GM19238 (cell line): ENCODE data around the gene SOST.

Source experiments
- DNase-seq: peaks from one replicate; pipeline ENCODE4 v3.0.0; 2011; ENCODE audit warnings: low spot score; ENCODE audit not compliant: insufficient read length

SOST gene

DNA sequence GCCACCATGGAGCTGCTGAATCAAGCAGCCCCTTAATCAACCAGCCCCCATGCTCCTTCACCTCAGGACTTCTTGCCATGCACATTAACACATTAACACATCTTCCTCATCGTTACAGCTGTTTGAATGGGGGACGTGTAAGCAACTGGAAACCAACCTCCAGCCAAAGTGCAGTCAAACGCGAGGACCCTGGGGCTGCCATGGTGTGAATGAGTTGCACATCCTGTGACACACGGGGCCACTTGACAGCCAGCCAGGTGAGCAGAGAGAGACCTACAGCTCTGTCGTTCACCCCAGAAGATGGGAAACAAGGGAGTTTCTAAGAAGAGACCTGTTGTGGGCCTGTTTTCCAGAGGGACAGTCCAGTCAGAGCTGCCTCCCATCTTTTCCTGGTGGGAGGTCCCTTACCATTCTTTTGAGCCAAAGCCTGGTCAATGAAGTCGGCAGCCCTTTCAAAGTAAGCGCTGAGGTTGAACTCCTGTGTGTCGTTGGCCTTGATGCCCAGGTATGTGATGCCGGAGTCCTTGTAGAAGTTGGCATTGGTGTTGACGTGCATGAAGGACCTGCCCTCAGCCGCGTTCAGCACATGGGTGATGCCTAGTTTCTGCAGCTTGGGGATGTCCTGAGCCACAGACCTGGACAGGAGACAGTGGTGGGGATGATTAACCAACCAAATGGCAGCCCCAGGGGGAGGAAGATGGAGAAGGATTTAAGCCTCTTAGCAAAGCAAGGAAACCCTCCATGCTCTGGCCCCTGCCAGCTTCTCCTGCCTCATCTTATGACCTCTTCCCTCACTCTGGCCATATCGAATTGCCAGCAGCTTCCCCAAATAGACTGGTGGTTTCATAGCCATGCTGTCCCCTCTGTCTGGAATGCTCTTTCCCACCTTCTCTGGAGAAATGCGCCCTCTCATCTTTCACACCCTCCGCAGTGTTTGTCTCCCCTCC lies 16.0 kb upstream of the SOST start:
- no peak for DNase-seq

GRCh38 chr17:43772877-43773648 lies 14.5 kb upstream of the SOST start:
- no peak for DNase-seq

- DNase-seq, result no peak
Measured at GRCh38 chr17:43771463-43771862, 12.9 kb upstream of the SOST start.

GRCh38 chr17:43770957-43771356 lies 12.4 kb upstream of the SOST start:
- DNase-seq, result no peak

DNA sequence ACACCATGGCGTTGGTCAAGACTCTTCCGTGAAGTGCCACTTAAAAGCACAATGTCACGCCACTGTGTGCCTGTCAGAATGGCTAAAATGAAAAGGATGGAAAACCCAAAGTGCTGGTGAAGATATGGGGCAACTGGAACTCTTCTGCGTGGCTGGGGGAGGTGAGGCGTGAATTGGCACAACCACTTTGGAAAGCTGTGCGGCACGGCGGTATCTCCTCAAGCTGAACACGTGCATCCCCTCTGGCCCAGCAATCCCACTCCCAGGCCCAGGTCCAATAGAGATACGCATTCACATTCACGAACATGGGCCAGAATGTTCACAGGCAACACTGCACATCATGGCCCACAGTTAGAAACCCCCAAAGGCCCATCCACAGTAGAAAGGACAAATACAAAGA lies 11.3 kb upstream of the SOST start:
- no peak for DNase-seq

GRCh38 chr17:43769426-43769825 lies 10.8 kb upstream of the SOST start:
- no peak for DNase-seq

GRCh38 chr17:43768943-43769342 lies 10.4 kb upstream of the SOST start:
- no peak for DNase-seq

DNA sequence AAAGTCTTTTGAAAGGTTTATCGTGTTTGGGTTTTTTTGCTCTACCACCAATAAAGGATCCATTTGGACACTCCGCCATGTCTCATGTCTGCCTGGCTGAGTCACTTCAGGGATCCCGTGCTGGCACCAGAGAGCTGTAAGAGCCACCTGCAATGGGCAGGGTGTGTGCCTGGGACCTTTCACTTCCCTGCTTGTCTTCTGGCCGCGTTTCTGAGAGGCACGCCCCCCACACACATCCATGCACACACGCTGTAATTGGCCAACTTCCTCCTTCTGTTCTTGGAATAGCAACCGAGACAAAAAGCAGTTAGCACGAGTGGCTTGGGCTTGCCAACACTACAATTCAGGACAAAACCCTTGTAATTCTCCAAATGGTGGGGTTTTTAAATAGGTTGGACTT lies 9.8 kb upstream of the SOST start:
- DNase-seq, result no peak

DNA sequence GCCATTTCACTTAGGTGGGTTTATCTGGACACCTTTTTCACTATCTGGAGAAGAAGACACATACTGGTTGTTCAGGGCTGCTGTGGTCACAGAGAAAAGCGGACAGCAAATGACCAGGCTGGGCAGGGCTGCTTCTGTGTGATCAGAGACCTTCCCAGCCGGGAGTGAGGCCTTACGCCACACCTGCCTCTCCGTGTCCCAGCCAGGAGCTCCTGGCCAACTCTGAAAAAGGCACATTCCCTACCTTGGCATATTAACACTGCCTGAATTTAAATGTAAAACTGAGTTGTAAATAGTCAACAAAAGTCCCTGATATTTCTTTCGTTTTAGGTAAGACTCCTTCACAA lies 9.1 kb upstream of the SOST start:
- DNase-seq, result no peak

DNA sequence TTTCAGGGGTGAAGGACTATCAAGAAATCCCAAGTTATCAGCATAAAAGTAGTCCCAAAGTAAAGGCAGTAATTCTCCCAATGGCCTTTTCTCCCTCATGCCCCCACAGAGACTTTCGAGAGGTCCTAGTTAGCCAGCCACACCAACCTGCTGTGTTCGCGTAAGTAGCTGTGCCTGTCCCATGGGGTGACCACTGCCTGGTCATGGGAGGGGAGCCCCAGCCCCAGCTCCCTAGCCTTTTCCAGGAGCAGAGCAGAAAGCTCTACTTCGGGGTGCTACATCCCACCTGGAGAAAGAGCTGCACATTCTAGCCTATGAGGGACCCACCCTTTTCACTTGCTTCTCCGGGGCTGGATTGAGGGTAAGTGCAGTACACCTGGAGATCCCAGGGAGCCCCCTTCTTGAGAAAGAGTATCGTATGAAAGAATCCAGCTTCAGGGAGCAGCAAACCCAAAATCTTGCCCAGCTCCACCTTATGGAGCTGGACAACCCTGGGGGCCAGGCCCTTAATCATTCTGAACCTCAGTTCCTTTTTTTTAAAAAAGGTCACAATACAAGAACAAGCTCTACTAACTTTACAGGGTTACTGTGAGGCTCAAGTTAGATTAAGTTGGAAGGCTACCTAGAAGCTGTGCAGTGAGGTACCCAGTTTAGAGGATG lies 8.6 kb upstream of the SOST start:
- no peak for DNase-seq

GRCh38 chr17:43766413-43767052 lies 7.9 kb upstream of the SOST start:
- no peak for DNase-seq

GRCh38 chr17:43760254-43760852 lies 1.8 kb upstream of the SOST start:
- DNase-seq, result peak; percentile 88

GRCh38 chr17:43759836-43760235 lies 1.2 kb upstream of the SOST start:
- DNase-seq, result no peak

GRCh38 chr17:43758086-43758485 lies 505 bp downstream of the SOST start:
- DNase-seq, result no peak

DNA sequence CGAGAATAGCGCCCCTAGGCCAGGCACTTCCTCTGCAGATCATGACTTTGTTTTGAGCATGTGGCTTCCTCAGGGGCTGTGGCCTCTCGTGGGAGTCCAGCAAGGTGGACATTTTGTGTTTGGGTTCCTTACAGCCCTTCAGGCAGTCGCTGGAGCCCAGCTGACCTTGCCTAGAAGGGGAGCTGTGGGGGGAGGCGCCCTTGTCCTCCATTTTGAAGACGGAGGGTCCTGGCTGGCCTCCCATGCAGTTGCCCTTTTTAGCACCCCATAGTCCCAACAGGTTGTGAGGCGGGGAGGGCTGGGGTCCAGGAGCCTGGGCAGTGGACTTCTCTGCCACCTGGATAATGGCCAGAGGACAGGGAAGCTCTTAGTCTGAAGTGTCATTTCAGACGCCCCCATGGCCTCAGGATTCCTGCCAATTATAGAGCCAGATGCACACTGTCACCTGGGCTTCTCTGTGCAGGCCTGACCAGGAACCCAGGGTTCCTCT lies 1.4 kb downstream of the SOST start:
- DNase-seq, result no peak

- no peak for DNase-seq
Measured at GRCh38 chr17:43756201-43756600, 2.4 kb downstream of the SOST start.

DNA sequence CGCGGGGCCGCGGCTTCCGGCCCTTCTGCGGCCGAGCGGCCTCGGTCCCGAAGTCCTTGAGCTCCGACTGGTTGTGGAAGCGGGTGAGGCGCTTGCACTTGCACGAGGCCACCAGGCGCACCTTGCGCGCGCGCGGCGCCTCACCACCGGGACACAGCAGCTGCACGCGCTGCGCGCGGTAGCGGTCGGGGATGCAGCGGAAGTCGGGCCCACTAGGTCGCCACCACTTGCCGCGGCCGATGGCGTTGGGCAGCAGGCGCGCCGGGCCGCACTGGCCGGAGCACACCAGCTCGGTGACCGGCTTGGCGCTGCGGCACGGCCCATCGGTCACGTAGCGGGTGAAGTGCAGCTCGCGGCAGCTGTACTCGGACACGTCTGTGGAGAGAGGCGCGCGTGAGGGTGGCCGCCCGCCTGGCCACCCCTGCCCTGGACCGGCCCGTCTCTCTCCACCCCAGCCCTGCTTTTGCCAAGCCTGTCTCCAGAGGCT lies 3.2 kb downstream of the SOST start:
- DNase-seq, result no peak

GRCh38 chr17:43754947-43755346 lies 3.6 kb downstream of the SOST start:
- no peak for DNase-seq

DNA sequence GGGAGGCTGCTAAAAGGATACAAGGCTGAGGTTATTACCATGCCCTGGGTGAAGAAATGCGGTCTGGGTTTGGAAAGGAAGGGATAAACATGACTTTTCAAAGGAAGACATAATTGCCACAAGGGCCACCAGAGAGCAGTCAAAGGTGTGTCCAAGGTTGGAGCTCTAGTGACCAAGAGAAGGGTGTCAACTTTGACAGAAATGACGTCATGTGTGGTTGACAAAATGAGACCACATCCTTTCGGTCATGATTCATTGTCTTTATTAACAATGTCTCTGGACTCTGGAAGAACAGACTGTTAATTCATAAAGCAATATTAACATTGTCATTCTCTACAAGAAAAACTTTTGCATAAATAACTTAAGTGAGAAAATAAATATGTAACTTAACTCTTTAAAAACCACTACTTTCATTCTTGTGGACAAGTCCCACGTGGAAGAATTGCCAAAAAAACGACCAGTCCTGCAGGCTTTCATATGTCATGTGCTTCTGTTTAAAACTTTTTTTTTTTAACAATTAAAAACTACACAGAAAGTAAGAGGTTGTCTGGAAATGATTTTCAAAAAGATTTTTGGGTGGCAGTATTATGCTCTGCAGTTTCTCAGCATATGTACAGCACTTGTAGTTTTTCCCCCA lies 5.0 kb downstream of the SOST start:
- DNase-seq, result no peak

DNA sequence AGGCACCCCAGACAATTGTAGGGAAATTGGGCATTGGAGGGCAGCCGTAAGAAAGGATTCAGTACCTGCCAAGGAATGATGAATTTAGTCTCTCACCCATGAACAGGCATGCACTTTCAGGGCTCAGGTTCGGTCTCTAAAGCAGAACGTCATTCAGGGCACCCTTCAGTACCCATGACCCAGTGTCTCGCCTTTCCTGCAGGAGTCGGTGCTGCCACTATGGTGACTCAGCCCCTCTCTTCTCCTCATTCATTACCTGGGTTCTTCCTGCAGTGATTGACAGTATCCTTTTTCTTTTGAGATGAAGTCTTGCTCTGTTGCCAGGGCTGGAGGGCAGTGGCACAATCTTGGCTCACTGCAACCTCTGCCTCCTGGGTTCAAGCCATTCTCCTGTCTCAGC lies 8.4 kb downstream of the SOST start:
- no peak for DNase-seq
